ENCODE results near the gene BBS2. TPM values are rescaled to one million over a fixed set of nuclear protein-coding genes. Genes with fewer than 3 reads are reported as not detected.

BBS2 gene
- total RNA-seq, 2 donors from 2014 or later = 35.3 to 52.6 TPM

GRCh38 chr16:56457927-56458470 is 61.8 kb downstream of the BBS2 start:
- Mint-ChIP-seq H3K36me3 (ENCODE audit: low read depth) (peaks cover 72% of the 10 kb centered on the region), H3K4me1 (peaks cover 4% of the 10 kb centered on the region), H3K9me3 (no peaks in the 10 kb centered on the region), H3K27me3 (ENCODE audit: insufficient read depth) (no peaks in the 10 kb centered on the region), H3K27ac (peak overlapping the region; percentile 52), H3K4me3 (no peak overlapping the region)
- no peak for TF ChIP-seq CTCF (conservative IDR thresholded peaks at IDR 0.05)
- WGBS, 2 experiments (ENCODE audit: insufficient coverage in 1 of 2, insufficient read length in 1 of 2) = 91 to 96% methylated on average over 4 to 6 of the region's 6 CpGs
- Histone ChIP-seq H3K9ac (ENCODE audit: extremely low read depth, low read length, poor library complexity, severe bottlenecking) (no peak overlapping the region), H3K27ac (ENCODE audit: low read depth, low read length) (no peak overlapping the region), H3K36me3 (ENCODE audit: control insufficient read depth, insufficient read depth, low read length) (peaks cover 84% of the 10 kb centered on the region), H3K27me3 (ENCODE audit: control insufficient read depth, insufficient read depth, low read length, poor library complexity, severe bottlenecking) (no peaks in the 10 kb centered on the region), H3K4me1 (ENCODE audit: control insufficient read depth, insufficient read depth, low read length) (peaks cover 5% of the 10 kb centered on the region), H3K4me3 (ENCODE audit: low read length) (no peak overlapping the region), H3K9me3 (ENCODE audit: control insufficient read depth, low read length) (no peaks in the 10 kb centered on the region)
- no peak for DNase-seq

- Histone ChIP-seq H3K4me1 (ENCODE audit: control insufficient read depth, insufficient read depth, low read length) (peaks cover 12% of the 10 kb centered on the region), H3K4me3 (ENCODE audit: low read length) (peak overlapping the region; percentile 90), H3K27me3 (ENCODE audit: control insufficient read depth, insufficient read depth, low read length, poor library complexity, severe bottlenecking) (no peaks in the 10 kb centered on the region), H3K9ac (ENCODE audit: extremely low read depth, low read length, poor library complexity, severe bottlenecking) (peak overlapping the region; percentile 91), H3K9me3 (ENCODE audit: control insufficient read depth, low read length) (no peaks in the 10 kb centered on the region), H3K27ac (ENCODE audit: low read depth, low read length) (peak overlapping the region; percentile 53), H3K36me3 (ENCODE audit: control insufficient read depth, insufficient read depth, low read length) (peaks cover 47% of the 10 kb centered on the region)
- peak overlapping the region; percentile 86 for H3K4me3 Mint-ChIP-seq
- TF ChIP-seq CTCF (conservative IDR thresholded peaks at IDR 0.05) = no peak
- peaks cover 25% of the 10 kb centered on the region for H3K4me1 Mint-ChIP-seq
- peak overlapping the region; percentile 97 for H3K27ac Mint-ChIP-seq
- no peaks in the 10 kb centered on the region for H3K27me3 Mint-ChIP-seq (ENCODE audit: insufficient read depth)
- 10 to 17% methylated on average over 19 to 31 of the region's 31 CpGs for WGBS, 2 experiments (ENCODE audit: insufficient coverage in 1 of 2, insufficient read length in 1 of 2)
- peak; percentile 63 for DNase-seq
- H3K9me3 Mint-ChIP-seq = no peaks in the 10 kb centered on the region
- peaks cover 30% of the 10 kb centered on the region for H3K36me3 Mint-ChIP-seq (ENCODE audit: low read depth)
These were observed 67.8 kb downstream of the BBS2 start for GRCh38 chr16:56451753-56452689.

- DNase-seq = peak; percentile 97
- peak within 1 kb of the TSS; percentile 90 for H3K4me3 ChIP-seq (ENCODE audit: low read length)
- no peak for TF ChIP-seq CTCF (conservative IDR thresholded peaks at IDR 0.05)
- peaks cover 12% of the 10 kb centered on the region for H3K4me1 ChIP-seq (ENCODE audit: control insufficient read depth, insufficient read depth, low read length)
- Mint-ChIP-seq H3K4me1 (peaks cover 25% of the 10 kb centered on the region), H3K27me3 (ENCODE audit: insufficient read depth) (no peaks in the 10 kb centered on the region), H3K27ac (peak within 1 kb of the TSS; percentile 97), H3K4me3 (peak within 1 kb of the TSS; percentile 86), H3K36me3 (ENCODE audit: low read depth) (peaks cover 32% of the 10 kb centered on the region), H3K9me3 (no peaks in the 10 kb centered on the region)
- H3K9me3 ChIP-seq (ENCODE audit: control insufficient read depth, low read length) = no peaks in the 10 kb centered on the region
- H3K27ac ChIP-seq (ENCODE audit: low read depth, low read length) = peak within 1 kb of the TSS; percentile 71
- peaks cover 47% of the 10 kb centered on the region for H3K36me3 ChIP-seq (ENCODE audit: control insufficient read depth, insufficient read depth, low read length)
- no peaks in the 10 kb centered on the region for H3K27me3 ChIP-seq (ENCODE audit: control insufficient read depth, insufficient read depth, low read length, poor library complexity, severe bottlenecking)
- peak within 1 kb of the TSS; percentile 91 for H3K9ac ChIP-seq (ENCODE audit: extremely low read depth, low read length, poor library complexity, severe bottlenecking)
- WGBS, 2 experiments (ENCODE audit: insufficient coverage in 1 of 2, insufficient read length in 1 of 2) = 0 to 1% methylated on average over 29 to 56 of the region's 56 CpGs
These were observed 68.7 kb downstream of the BBS2 start, which contains the start of the genes NUDT21 and OGFOD1 for GRCh38 chr16:56450986-56451752. TSS of gene NUDT21 (minus strand) at chr16:56451332. CDS start at chr16:56451202, 130 bp downstream. TSS of gene OGFOD1 (plus strand) at chr16:56451554. CDS start at chr16:56451613, 59 bp downstream.
